ENCODE data around the gene FIP1L1.

DNA sequence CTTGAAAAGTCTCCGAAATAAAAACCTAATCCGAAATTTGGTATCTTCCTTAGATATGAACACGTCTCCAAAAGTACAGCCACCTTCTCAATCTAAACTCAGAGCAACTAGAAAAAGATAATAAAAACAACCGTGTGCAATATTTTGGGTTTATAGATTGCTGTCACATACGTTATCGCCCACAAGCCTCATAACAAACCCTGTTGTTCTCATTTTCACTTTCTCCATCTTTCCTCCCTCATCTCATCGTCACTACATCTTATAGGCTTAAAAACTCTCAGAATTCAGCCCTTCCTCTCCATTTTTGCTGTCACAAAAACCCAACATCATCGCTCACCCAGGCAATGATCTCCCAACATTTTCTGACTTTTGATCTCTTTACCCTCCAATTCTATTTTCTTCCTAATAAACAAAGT, 11.1 kb upstream of the FIP1L1 start:
- TF ChIP-seq EZH2 (IDR thresholded peaks at IDR 0.05; ENCODE audit: borderline replicate concordance, insufficient read depth, low read depth, low read length, poor library complexity, severe bottlenecking): no peak
- TF ChIP-seq, protein P1, sequence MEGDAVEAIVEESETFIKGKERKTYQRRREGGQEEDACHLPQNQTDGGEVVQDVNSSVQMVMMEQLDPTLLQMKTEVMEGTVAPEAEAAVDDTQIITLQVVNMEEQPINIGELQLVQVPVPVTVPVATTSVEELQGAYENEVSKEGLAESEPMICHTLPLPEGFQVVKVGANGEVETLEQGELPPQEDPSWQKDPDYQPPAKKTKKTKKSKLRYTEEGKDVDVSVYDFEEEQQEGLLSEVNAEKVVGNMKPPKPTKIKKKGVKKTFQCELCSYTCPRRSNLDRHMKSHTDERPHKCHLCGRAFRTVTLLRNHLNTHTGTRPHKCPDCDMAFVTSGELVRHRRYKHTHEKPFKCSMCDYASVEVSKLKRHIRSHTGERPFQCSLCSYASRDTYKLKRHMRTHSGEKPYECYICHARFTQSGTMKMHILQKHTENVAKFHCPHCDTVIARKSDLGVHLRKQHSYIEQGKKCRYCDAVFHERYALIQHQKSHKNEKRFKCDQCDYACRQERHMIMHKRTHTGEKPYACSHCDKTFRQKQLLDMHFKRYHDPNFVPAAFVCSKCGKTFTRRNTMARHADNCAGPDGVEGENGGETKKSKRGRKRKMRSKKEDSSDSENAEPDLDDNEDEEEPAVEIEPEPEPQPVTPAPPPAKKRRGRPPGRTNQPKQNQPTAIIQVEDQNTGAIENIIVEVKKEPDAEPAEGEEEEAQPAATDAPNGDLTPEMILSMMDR (IDR thresholded peaks at IDR 0.05): no peak

Measured in B cell (primary cell).